H1 (cell line): ENCODE measurements around the gene KRTAP20-3.

Experiments used
- BCL11A ChIP-seq, 2 experiments: IDR thresholded peaks; one replicate each; pipeline ENCODE4 v1.6.1; 2011; ENCODE audit warnings: low read depth in 2 of 2, low read length in 2 of 2, mild to moderate bottlenecking in 2 of 2
- EP300 ChIP-seq, 2 experiments: IDR thresholded peaks; 1 replicate in 1 of 2; 2 replicates in 1 of 2; pipeline ENCODE4 v1.6.1; 2011 to 2012; ENCODE audit warnings: low read depth in 2 of 2, low read length in 2 of 2, mild to moderate bottlenecking in 2 of 2, borderline replicate concordance in 1 of 2, inconsistent platforms in 1 of 2, moderate library complexity in 1 of 2
- POLR2A ChIP-seq, 2 experiments: IDR thresholded peaks; 1 replicate in 1 of 2; 2 replicates in 1 of 2; pipeline ENCODE4 v1.6.1; 2011; ENCODE audit warnings: low read depth in 2 of 2, low read length in 2 of 2, mild to moderate bottlenecking in 2 of 2; ENCODE audit errors: control extremely low read depth in 1 of 2
- POLR2AphosphoS5 ChIP-seq: IDR thresholded peaks from 2 replicates; pipeline ENCODE4 v1.6.1; 2011; ENCODE audit warnings: low read depth, low read length
- POU5F1 ChIP-seq: IDR thresholded peaks from 2 replicates; pipeline ENCODE4 v1.6.1; 2011; ENCODE audit warnings: low read depth, mild to moderate bottlenecking, low read length, moderate library complexity
- YY1 ChIP-seq: IDR thresholded peaks from 2 replicates; pipeline ENCODE4 v1.6.1; 2011; ENCODE audit warnings: low read depth, mild to moderate bottlenecking, low read length
- TF ChIP-seq, protein P1 (sequence below), 3 experiments: IDR thresholded peaks; 1 replicate in 2 of 3; 2 replicates in 1 of 3; pipeline versions ENCODE4 v1.5.1 to v1.6.1; 2011; ENCODE audit warnings: low read length in 3 of 3, mild to moderate bottlenecking in 3 of 3, inconsistent platforms in 2 of 3, low read depth in 1 of 3, moderate library complexity in 1 of 3; ENCODE audit not compliant: insufficient read depth in 1 of 3; ENCODE audit errors: control extremely low read depth in 1 of 3

DNA sequence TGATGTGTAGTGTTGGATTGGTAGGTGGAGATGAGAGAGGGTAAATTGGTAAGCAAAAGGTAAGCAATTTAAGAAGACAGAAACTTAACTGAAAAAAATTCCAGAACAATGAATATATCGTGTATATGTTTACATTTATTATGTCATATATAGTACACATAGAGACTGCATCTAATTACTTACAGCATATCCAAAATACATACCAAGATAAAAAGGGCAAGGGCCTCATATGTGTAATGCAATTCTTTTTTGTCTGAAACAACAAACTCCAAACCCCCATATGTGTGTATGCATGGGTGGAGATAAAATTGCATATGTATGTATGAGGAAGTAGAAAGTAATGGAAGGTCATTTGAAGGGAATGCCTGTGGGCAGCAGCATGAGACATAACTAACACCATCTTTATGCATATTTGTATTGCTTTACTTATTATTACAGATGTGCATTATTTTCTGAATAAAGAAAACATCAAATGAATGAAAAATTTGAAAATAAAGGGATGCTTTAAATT, 4.3 kb downstream of the KRTAP20-3 start:
- TF ChIP-seq POLR2A (IDR thresholded peaks at IDR 0.05; ENCODE audit: control extremely low read depth in 1 of 2, low read depth in 2 of 2, low read length in 2 of 2) (no peak), POLR2AphosphoS5 (no peak), YY1 (no peak), EP300 (IDR thresholded peaks at IDR 0.05; ENCODE audit: borderline replicate concordance in 1 of 2, low read depth in 2 of 2, low read length in 2 of 2) (no peak), POU5F1 (no peak), BCL11A (IDR thresholded peaks at IDR 0.05; ENCODE audit: low read depth in 2 of 2, low read length in 2 of 2) (no peak)
- TF ChIP-seq, protein P1, sequence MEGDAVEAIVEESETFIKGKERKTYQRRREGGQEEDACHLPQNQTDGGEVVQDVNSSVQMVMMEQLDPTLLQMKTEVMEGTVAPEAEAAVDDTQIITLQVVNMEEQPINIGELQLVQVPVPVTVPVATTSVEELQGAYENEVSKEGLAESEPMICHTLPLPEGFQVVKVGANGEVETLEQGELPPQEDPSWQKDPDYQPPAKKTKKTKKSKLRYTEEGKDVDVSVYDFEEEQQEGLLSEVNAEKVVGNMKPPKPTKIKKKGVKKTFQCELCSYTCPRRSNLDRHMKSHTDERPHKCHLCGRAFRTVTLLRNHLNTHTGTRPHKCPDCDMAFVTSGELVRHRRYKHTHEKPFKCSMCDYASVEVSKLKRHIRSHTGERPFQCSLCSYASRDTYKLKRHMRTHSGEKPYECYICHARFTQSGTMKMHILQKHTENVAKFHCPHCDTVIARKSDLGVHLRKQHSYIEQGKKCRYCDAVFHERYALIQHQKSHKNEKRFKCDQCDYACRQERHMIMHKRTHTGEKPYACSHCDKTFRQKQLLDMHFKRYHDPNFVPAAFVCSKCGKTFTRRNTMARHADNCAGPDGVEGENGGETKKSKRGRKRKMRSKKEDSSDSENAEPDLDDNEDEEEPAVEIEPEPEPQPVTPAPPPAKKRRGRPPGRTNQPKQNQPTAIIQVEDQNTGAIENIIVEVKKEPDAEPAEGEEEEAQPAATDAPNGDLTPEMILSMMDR (IDR thresholded peaks at IDR 0.05; ENCODE audit: control extremely low read depth in 1 of 3, insufficient read depth in 1 of 3, low read depth in 1 of 3, low read length in 3 of 3) = no peak
